Measurements from ENCODE around the gene SDC1.

Gene SDC1

GRCh38 chr2:20182241-20182931, 42.5 kb downstream of the SDC1 start:
- Histone ChIP-seq H3K9me3 (ENCODE audit: control insufficient read depth, insufficient read depth, low read length) (no peaks in the 10 kb centered on the region), H3K4me3 (ENCODE audit: low read length) (no peak overlapping the region), H3K36me3 (ENCODE audit: control insufficient read depth, insufficient read depth, low read length) (no peaks in the 10 kb centered on the region), H3K27me3 (ENCODE audit: control insufficient read depth, insufficient read depth, low read length) (no peaks in the 10 kb centered on the region), H3K4me1 (ENCODE audit: control insufficient read depth, insufficient read depth, low read length) (peaks cover 4% of the 10 kb centered on the region; the same call in 1 of the 2 replicates), H3K27ac (ENCODE audit: low read length) (no peak overlapping the region)
- no peak for DNase-seq (ENCODE audit: low read depth, low spot score)
- no CpG with 5 or more reads among the region's 16 CpGs for whole genome bisulfite sequencing (ENCODE audit: insufficient coverage, insufficient read length)

- no peaks in the 10 kb centered on the region for H3K27me3 ChIP-seq (ENCODE audit: control insufficient read depth, insufficient read depth, low read length)
- WGBS (ENCODE audit: insufficient coverage, insufficient read length), result no CpG with 5 or more reads among the region's 7 CpGs
- no peak overlapping the region for H3K27ac ChIP-seq (ENCODE audit: low read length)
- H3K4me1 ChIP-seq (ENCODE audit: control insufficient read depth, insufficient read depth, low read length), result peaks cover 4% of the 10 kb centered on the region; the same call in 1 of the 2 replicates
- no peaks in the 10 kb centered on the region for H3K36me3 ChIP-seq (ENCODE audit: control insufficient read depth, insufficient read depth, low read length)
- H3K9me3 ChIP-seq (ENCODE audit: control insufficient read depth, insufficient read depth, low read length), result no peaks in the 10 kb centered on the region
- H3K4me3 ChIP-seq (ENCODE audit: low read length), result no peak overlapping the region
- DNase-seq (ENCODE audit: low read depth, low spot score), result no peak
These were observed 43.2 kb downstream of the SDC1 start for GRCh38 chr2:20181761-20182160.

- no CpG with 5 or more reads among the region's 17 CpGs for WGBS (ENCODE audit: insufficient coverage, insufficient read length)
- DNase-seq (ENCODE audit: low read depth, low spot score), result no peak
- H3K36me3 ChIP-seq (ENCODE audit: control insufficient read depth, insufficient read depth, low read length), result no peaks in the 10 kb centered on the region
- H3K9me3 ChIP-seq (ENCODE audit: control insufficient read depth, insufficient read depth, low read length), result no peaks in the 10 kb centered on the region
- H3K27ac ChIP-seq (ENCODE audit: low read length), result no peak overlapping the region
- H3K4me1 ChIP-seq (ENCODE audit: control insufficient read depth, insufficient read depth, low read length), result peaks cover 4% of the 10 kb centered on the region; the same call in 1 of the 2 replicates
- H3K4me3 ChIP-seq (ENCODE audit: low read length), result no peak overlapping the region
- H3K27me3 ChIP-seq (ENCODE audit: control insufficient read depth, insufficient read depth, low read length), result no peaks in the 10 kb centered on the region
These were observed 44.0 kb downstream of the SDC1 start for GRCh38 chr2:20180676-20181648.

- H3K27me3 ChIP-seq (ENCODE audit: control insufficient read depth, insufficient read depth, low read length), result no peaks in the 10 kb centered on the region
- H3K27ac ChIP-seq (ENCODE audit: low read length), result no peak overlapping the region
- no peaks in the 10 kb centered on the region for H3K9me3 ChIP-seq (ENCODE audit: control insufficient read depth, insufficient read depth, low read length)
- no peak overlapping the region for H3K4me3 ChIP-seq (ENCODE audit: low read length)
- WGBS (ENCODE audit: insufficient coverage, insufficient read length), result no CpG with 5 or more reads among the region's 25 CpGs
- H3K4me1 ChIP-seq (ENCODE audit: control insufficient read depth, insufficient read depth, low read length), result peaks cover 4% of the 10 kb centered on the region; the same call in 1 of the 2 replicates
- no peak for DNase-seq (ENCODE audit: low read depth, low spot score)
- H3K36me3 ChIP-seq (ENCODE audit: control insufficient read depth, insufficient read depth, low read length), result no peaks in the 10 kb centered on the region
These were observed 45.0 kb downstream of the SDC1 start for GRCh38 chr2:20179755-20180594.

GRCh38 chr2:20179466-20179754, 45.5 kb downstream of the SDC1 start:
- H3K9me3 ChIP-seq (ENCODE audit: control insufficient read depth, insufficient read depth, low read length), result no peaks in the 10 kb centered on the region
- no peak for DNase-seq (ENCODE audit: low read depth, low spot score)
- WGBS (ENCODE audit: insufficient coverage, insufficient read length), result no CpG with 5 or more reads among the region's 3 CpGs
- no peak overlapping the region for H3K27ac ChIP-seq (ENCODE audit: low read length)
- peaks cover 4% of the 10 kb centered on the region; the same call in 1 of the 2 replicates for H3K4me1 ChIP-seq (ENCODE audit: control insufficient read depth, insufficient read depth, low read length)
- H3K36me3 ChIP-seq (ENCODE audit: control insufficient read depth, insufficient read depth, low read length), result no peaks in the 10 kb centered on the region
- H3K27me3 ChIP-seq (ENCODE audit: control insufficient read depth, insufficient read depth, low read length), result no peaks in the 10 kb centered on the region
- H3K4me3 ChIP-seq (ENCODE audit: low read length), result no peak overlapping the region

GRCh38 chr2:20178666-20179465, 46.1 kb downstream of the SDC1 start:
- DNase-seq (ENCODE audit: low read depth, low spot score), result no peak
- no peak overlapping the region for H3K4me3 ChIP-seq (ENCODE audit: low read length)
- H3K4me1 ChIP-seq (ENCODE audit: control insufficient read depth, insufficient read depth, low read length), result peaks cover 4% of the 10 kb centered on the region; the same call in 1 of the 2 replicates
- no peaks in the 10 kb centered on the region for H3K36me3 ChIP-seq (ENCODE audit: control insufficient read depth, insufficient read depth, low read length)
- H3K27ac ChIP-seq (ENCODE audit: low read length), result no peak overlapping the region
- no peaks in the 10 kb centered on the region for H3K27me3 ChIP-seq (ENCODE audit: control insufficient read depth, insufficient read depth, low read length)
- no CpG with 5 or more reads among the region's 10 CpGs for WGBS (ENCODE audit: insufficient coverage, insufficient read length)
- H3K9me3 ChIP-seq (ENCODE audit: control insufficient read depth, insufficient read depth, low read length), result no peaks in the 10 kb centered on the region

- Histone ChIP-seq H3K36me3 (ENCODE audit: control insufficient read depth, insufficient read depth, low read length) (no peaks in the 10 kb centered on the region), H3K4me3 (ENCODE audit: low read length) (no peak overlapping the region), H3K4me1 (ENCODE audit: control insufficient read depth, insufficient read depth, low read length) (peaks cover 4% of the 10 kb centered on the region; the same call in 1 of the 2 replicates), H3K27ac (ENCODE audit: low read length) (no peak overlapping the region), H3K27me3 (ENCODE audit: control insufficient read depth, insufficient read depth, low read length) (no peaks in the 10 kb centered on the region), H3K9me3 (ENCODE audit: control insufficient read depth, insufficient read depth, low read length) (no peaks in the 10 kb centered on the region)
- WGBS (ENCODE audit: insufficient coverage, insufficient read length), result no CpG with 5 or more reads among the region's 14 CpGs
- no peak for DNase-seq (ENCODE audit: low read depth, low spot score)
These were observed 46.7 kb downstream of the SDC1 start for GRCh38 chr2:20178249-20178607.

- DNase-seq (ENCODE audit: low read depth, low spot score), result no peak
- no peaks in the 10 kb centered on the region for H3K27me3 ChIP-seq (ENCODE audit: control insufficient read depth, insufficient read depth, low read length)
- no peaks in the 10 kb centered on the region for H3K9me3 ChIP-seq (ENCODE audit: control insufficient read depth, insufficient read depth, low read length)
- H3K27ac ChIP-seq (ENCODE audit: low read length), result no peak overlapping the region
- H3K4me1 ChIP-seq (ENCODE audit: control insufficient read depth, insufficient read depth, low read length), result peaks cover 4% of the 10 kb centered on the region; the same call in 1 of the 2 replicates
- no peaks in the 10 kb centered on the region for H3K36me3 ChIP-seq (ENCODE audit: control insufficient read depth, insufficient read depth, low read length)
- no CpG with 5 or more reads among the region's 10 CpGs for WGBS (ENCODE audit: insufficient coverage, insufficient read length)
- no peak overlapping the region for H3K4me3 ChIP-seq (ENCODE audit: low read length)
These were observed 47.2 kb downstream of the SDC1 start for GRCh38 chr2:20177556-20178248.

- WGBS (ENCODE audit: insufficient coverage, insufficient read length), result no CpG with 5 or more reads among the region's 5 CpGs
- no peaks in the 10 kb centered on the region for H3K36me3 ChIP-seq (ENCODE audit: control insufficient read depth, insufficient read depth, low read length)
- peaks cover 4% of the 10 kb centered on the region; the same call in 1 of the 2 replicates for H3K4me1 ChIP-seq (ENCODE audit: control insufficient read depth, insufficient read depth, low read length)
- no peaks in the 10 kb centered on the region for H3K27me3 ChIP-seq (ENCODE audit: control insufficient read depth, insufficient read depth, low read length)
- H3K9me3 ChIP-seq (ENCODE audit: control insufficient read depth, insufficient read depth, low read length), result no peaks in the 10 kb centered on the region
- no peak overlapping the region for H3K27ac ChIP-seq (ENCODE audit: low read length)
- H3K4me3 ChIP-seq (ENCODE audit: low read length), result no peak overlapping the region
- DNase-seq (ENCODE audit: low read depth, low spot score), result no peak
These were observed 48.2 kb downstream of the SDC1 start for GRCh38 chr2:20176760-20177159.

All from iPS DF 6.9 (cell line).